Peyer's patch (tissue), 4 donors: Measurements from ENCODE around the gene GIMAP5.

Source experiments
- CTCF ChIP-seq, 6 experiments: fragments of 450-650 bp in 4 of 6; fragments of 200-600 bp in 2 of 6; sonication (generic) in 1 of 6; IDR thresholded peaks; one replicate each; pipeline ENCODE4 v1.5.1; 2017 to 2019; ENCODE audit warnings: antibody characterized with exemption in 6 of 6, mild to moderate bottlenecking in 3 of 6, moderate library complexity in 1 of 6
- POLR2A ChIP-seq, 2 donors: fragments of 450-650 bp; IDR thresholded peaks; one replicate each; pipeline ENCODE4 v1.5.1; 2017; ENCODE audit warnings: antibody characterized with exemption in 2 of 2, mild to moderate bottlenecking in 2 of 2, moderate library complexity in 2 of 2

- no peak for TF ChIP-seq CTCF (IDR thresholded peaks at IDR 0.05)
- no peak for TF ChIP-seq POLR2A (IDR thresholded peaks at IDR 0.05)
Measured at GRCh38 chr7:150717814-150718420, 19.3 kb upstream of the GIMAP5 start.
